Measurements from ENCODE around the gene FKBP4. TPM values are rescaled to one million over a fixed set of nuclear protein-coding genes. Genes with fewer than 3 reads are reported as not detected.

Gene FKBP4
- total and polyA plus RNA-seq, 2 experiments from 2014 or later: 126 to 223 TPM

GRCh38 chr12:2806700-2807099 lies 11.9 kb downstream of the FKBP4 start:
- Histone ChIP-seq H3K27ac (ENCODE audit: low read depth) (no peak overlapping the region), H3K79me2 (replicated peaks; ENCODE audit: insufficient read depth) (no peaks in the 10 kb centered on the region; the same call in 1 of the 2 replicates), H3K27me3 (ENCODE audit: insufficient read depth) (no peaks in the 10 kb centered on the region), H3K4me3 (no peak overlapping the region), H2AFZ (no peak overlapping the region), H3K4me1 (ENCODE audit: insufficient read depth) (no peaks in the 10 kb centered on the region), H3F3A (replicated peaks; ENCODE audit: low read depth) (peaks cover 43% of the 10 kb centered on the region), H3K4me2 (no peak overlapping the region), H3K36me3 (ENCODE audit: insufficient read depth) (peaks cover 42% of the 10 kb centered on the region), H4K20me1 (replicated peaks; ENCODE audit: insufficient read depth) (peaks cover 7% of the 10 kb centered on the region), H3K9me2 (ENCODE audit: insufficient read depth) (no peaks in the 10 kb centered on the region)
- no peak overlapping the region for H3K4me3 Mint-ChIP-seq
- H3K4me1 Mint-ChIP-seq: peaks cover 3% of the 10 kb centered on the region
- no peak for TF ChIP-seq CTCF (conservative IDR thresholded peaks at IDR 0.05; ENCODE audit: low read depth in 2 of 2)
- TF ChIP-seq REST (IDR thresholded peaks at IDR 0.05; ENCODE audit: unreplicated experiment): no peak
- TF ChIP-seq EZH2 (IDR thresholded peaks at IDR 0.05; ENCODE audit: low read depth, unreplicated experiment): no peak
- H3K27me3 Mint-ChIP-seq (ENCODE audit: insufficient read depth, low read depth, poor library complexity): peaks cover 8% of the 10 kb centered on the region
- DNase-seq (ENCODE audit: low spot score) (no peak), ATAC-seq (no peak)
- no peak overlapping the region for H3K27ac Mint-ChIP-seq
- H3K36me3 Mint-ChIP-seq (ENCODE audit: low read depth): peaks cover 49% of the 10 kb centered on the region
- no peaks in the 10 kb centered on the region for H3K9me3 Mint-ChIP-seq

DNA sequence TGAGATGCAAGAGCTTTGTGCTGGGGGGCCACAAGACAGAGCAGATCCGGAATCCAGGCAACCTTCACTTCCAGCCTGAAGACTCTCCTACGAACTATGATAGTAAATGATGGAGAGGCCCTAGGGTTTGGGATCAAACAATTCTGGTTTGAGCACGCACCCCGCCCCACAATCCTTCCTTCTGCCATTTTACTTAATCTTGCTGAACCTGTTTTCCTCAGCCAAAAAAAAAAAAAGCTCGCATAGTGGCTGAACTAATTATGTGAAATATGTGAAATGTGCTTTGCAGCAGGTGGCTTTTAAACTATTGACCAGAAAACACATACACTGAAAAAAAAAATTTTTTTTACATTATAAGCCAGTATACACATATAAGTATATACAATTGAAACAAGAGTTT lies 17.0 kb downstream of the FKBP4 start:
- Histone ChIP-seq H4K20me1 (replicated peaks; ENCODE audit: insufficient read depth) (no peaks in the 10 kb centered on the region), H3K27me3 (ENCODE audit: insufficient read depth) (no peaks in the 10 kb centered on the region), H3K4me3 (peak overlapping the region; percentile 3; the same call in 1 of the 2 replicates), H3K36me3 (ENCODE audit: insufficient read depth) (0 out of 2 replicates have a peak, but pooled peaks cover 6% of the 10 kb centered on the region), H3K4me1 (ENCODE audit: insufficient read depth) (no peaks in the 10 kb centered on the region), H3K9me2 (ENCODE audit: insufficient read depth) (no peaks in the 10 kb centered on the region), H3F3A (replicated peaks; ENCODE audit: low read depth) (no peaks in the 10 kb centered on the region; the same call in 1 of the 2 replicates), H3K79me2 (replicated peaks; ENCODE audit: insufficient read depth) (peaks cover 31% of the 10 kb centered on the region), H3K4me2 (peak overlapping the region; percentile 51), H3K27ac (ENCODE audit: low read depth) (peak overlapping the region; percentile 10), H2AFZ (no peak overlapping the region)
- Mint-ChIP-seq H3K27ac (peak overlapping the region; percentile 20), H3K9me3 (no peaks in the 10 kb centered on the region), H3K4me1 (peaks cover 12% of the 10 kb centered on the region), H3K36me3 (ENCODE audit: low read depth) (peaks cover 10% of the 10 kb centered on the region), H3K4me3 (peak overlapping the region; percentile 22), H3K27me3 (ENCODE audit: insufficient read depth, low read depth, poor library complexity) (peaks cover 6% of the 10 kb centered on the region)
- no peak for ATAC-seq
- no peak for DNase-seq (ENCODE audit: low spot score)
- TF ChIP-seq CREB1 (CRISPR knock-in tag; IDR thresholded peaks at IDR 0.05; ENCODE audit: low read depth) (no peak), POLR2AphosphoS5 (IDR thresholded peaks at IDR 0.05; ENCODE audit: low read depth) (no peak), JUNB (IDR thresholded peaks at IDR 0.05; ENCODE audit: unreplicated experiment) (no peak), ZNF331 (CRISPR knock-in tag; IDR thresholded peaks at IDR 0.05; ENCODE audit: low read depth) (no peak), CTCF (conservative IDR thresholded peaks at IDR 0.05; ENCODE audit: low read depth in 2 of 2) (no peak), REST (IDR thresholded peaks at IDR 0.05; ENCODE audit: unreplicated experiment) (no peak)

All from GM23338 (cell line).